ENCODE results near the gene ABHD5.

The ABHD5 gene

GRCh38 chr3:43707266-43707665 lies 16.5 kb downstream of the ABHD5 start:
- DNase-seq (ENCODE audit: low read depth, low spot score): no peak
- POLR2A ChIA-PET: interaction anchor here (1.1 kb wide), 1 partner anchor 9 kb away, joined by 3 read pairs; no protein-coding TSS in a partner anchor
- CTCF ChIA-PET: interaction anchor here (0.7 to 5.4 kb wide), 3 partner anchors 10 to 163 kb away, joined by 3 to 20 read pairs (median 3); partner anchors contain the start of gene ABHD5
- no peak for TF ChIP-seq CTCF (IDR thresholded peaks at IDR 0.05; ENCODE audit: insufficient read depth, low read length, missing control alignments)
- no peak overlapping the region for H3K4me3 ChIP-seq (ENCODE audit: low read depth, low read length)

DNA sequence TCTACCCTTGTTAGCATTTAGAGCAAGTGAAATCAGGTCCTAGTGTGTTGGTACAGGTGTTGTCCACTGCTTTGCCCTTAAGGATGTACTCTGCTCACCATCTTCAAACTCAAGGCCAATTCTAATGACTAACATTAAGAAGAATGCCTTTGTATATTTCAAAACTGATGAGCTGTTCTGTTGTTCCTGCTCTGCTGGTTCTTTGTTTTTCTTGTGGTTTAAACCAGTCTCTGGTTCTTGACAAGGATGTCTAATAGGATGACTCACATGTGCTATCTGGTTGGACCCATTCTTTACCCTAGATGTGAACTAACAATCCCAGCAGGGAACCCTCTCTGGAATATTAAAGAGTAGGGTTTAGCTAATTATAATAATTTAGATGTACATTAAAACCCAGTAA lies 17.3 kb downstream of the ABHD5 start:
- peak; percentile 71 for DNase-seq (ENCODE audit: low read depth, low spot score)
- ChIA-PET POLR2A (interaction anchor here (1.1 kb wide), 1 partner anchor 10 kb away, joined by 3 read pairs; no protein-coding TSS in a partner anchor), CTCF (interaction anchor here (0.7 to 5.4 kb wide), 5 partner anchors 11 to 300 kb away, joined by 3 to 20 read pairs (median 3); no protein-coding TSS in a partner anchor)
- no peak overlapping the region for H3K4me3 ChIP-seq (ENCODE audit: low read depth, low read length)
- TF ChIP-seq CTCF (IDR thresholded peaks at IDR 0.05; ENCODE audit: insufficient read depth, low read length, missing control alignments): no peak

GRCh38 chr3:43709022-43709421 lies 18.3 kb downstream of the ABHD5 start:
- CTCF ChIA-PET: interaction anchor here (1.6 to 5.4 kb wide), 2 partner anchors 12 to 21 kb away, joined by 3 to 20 read pairs; no protein-coding TSS in a partner anchor
- no peak for TF ChIP-seq CTCF (IDR thresholded peaks at IDR 0.05; ENCODE audit: insufficient read depth, low read length, missing control alignments)
- no peak overlapping the region for H3K4me3 ChIP-seq (ENCODE audit: low read depth, low read length)
- POLR2A ChIA-PET: no interaction called here
- no peak for DNase-seq (ENCODE audit: low read depth, low spot score)

DNA sequence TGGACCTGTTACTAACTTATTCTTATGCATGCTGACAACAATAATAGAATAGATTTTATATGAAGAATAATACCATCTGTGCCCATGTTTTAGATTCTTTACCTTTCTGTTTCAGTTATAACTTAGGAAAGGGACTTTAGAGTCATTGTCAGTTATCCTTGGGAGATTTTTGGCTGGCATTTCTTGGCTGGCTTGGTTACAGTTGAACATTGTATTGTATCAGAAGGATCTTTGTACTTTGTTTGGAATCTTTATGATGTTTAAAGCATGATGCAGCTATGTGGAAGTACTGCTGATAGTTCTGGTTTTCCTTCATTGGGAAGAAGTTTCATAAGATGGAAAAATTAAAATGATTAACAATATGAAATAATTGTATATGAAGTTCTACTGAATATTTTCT lies 19.9 kb downstream of the ABHD5 start:
- no peak for TF ChIP-seq CTCF (IDR thresholded peaks at IDR 0.05; ENCODE audit: insufficient read depth, low read length, missing control alignments)
- no peak overlapping the region for H3K4me3 ChIP-seq (ENCODE audit: low read depth, low read length)
- no peak for DNase-seq (ENCODE audit: low read depth, low spot score)
- ChIA-PET POLR2A (no interaction called here), CTCF (no interaction called here)

DNA sequence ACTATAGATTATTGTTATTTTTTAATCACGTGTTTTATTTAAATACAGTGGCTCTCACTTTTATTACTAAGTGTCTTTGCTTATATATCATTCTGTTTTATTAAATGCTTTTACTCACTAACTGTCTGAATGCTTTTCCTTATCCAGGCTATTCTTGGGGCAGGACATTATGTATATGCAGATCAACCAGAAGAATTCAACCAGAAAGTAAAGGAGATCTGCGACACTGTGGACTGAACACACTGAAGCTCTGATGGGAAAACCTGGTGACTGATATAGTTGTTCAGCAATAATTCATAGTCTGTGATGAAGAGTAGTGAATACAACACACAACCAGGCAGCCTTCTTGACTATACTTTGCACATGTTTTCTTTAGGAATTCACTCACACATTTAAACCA lies 27.6 kb downstream of the ABHD5 start:
- H3K4me3 ChIP-seq (ENCODE audit: low read depth, low read length): no peak overlapping the region
- no peak for TF ChIP-seq CTCF (IDR thresholded peaks at IDR 0.05; ENCODE audit: insufficient read depth, low read length, missing control alignments)
- ChIA-PET CTCF (no interaction called here), POLR2A (no interaction called here)
- no peak for DNase-seq (ENCODE audit: low read depth, low spot score)

DNA sequence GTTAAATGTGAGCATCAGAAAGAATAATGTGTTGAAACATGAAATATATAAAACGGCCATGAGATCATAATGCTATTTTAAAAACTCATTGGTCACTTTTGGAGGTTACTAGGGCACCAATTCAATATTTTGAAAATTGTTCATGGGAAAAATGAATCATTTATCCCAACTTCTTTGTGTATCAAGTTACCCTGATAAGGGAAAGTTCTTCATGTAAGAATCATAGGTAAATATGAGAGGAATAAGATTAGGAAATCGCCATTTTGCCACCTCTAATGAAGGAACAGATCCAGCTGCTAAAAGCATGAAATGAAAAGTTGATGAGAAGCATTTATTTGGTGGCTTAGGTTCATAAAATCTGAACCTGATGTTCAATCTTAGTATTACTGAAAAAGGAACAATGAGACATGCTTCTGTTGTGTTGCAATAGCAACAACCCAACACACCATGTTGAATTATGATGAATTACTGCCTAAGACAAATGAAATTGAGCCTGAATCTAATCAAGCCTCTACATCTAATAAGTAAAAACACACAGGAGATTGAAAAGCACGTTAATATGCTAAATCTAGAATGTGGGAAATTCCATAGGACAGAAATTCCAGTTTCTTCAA lies 32.5 kb downstream of the ABHD5 start:
- no peak for DNase-seq (ENCODE audit: low read depth, low spot score)
- H3K4me3 ChIP-seq (ENCODE audit: low read depth, low read length): no peak overlapping the region
- ChIA-PET POLR2A (no interaction called here), CTCF (no interaction called here)
- no peak for TF ChIP-seq CTCF (IDR thresholded peaks at IDR 0.05; ENCODE audit: insufficient read depth, low read length, missing control alignments)
